IMR-90 (cell line): ENCODE results near the gene HAO2.

Experiments used
- MAZ ChIP-seq: IDR thresholded peaks from 2 replicates; pipeline ENCODE4 v1.6.1; 2012; ENCODE audit warnings: low read depth, mild to moderate bottlenecking, low read length, improper control_type of control experiment, moderate library complexity, borderline replicate concordance
- POLR2A ChIP-seq: IDR thresholded peaks from 2 replicates; pipeline ENCODE4 v1.6.1; 2012; ENCODE audit warnings: mild to moderate bottlenecking, low read depth, low read length
- RAD21 ChIP-seq: IDR thresholded peaks from 2 replicates; pipeline ENCODE4 v1.6.1; 2012; ENCODE audit warnings: low read length, improper control_type of control experiment
- RCOR1 ChIP-seq: IDR thresholded peaks from 2 replicates; pipeline ENCODE4 v1.6.1; 2012; ENCODE audit warnings: mild to moderate bottlenecking, low read length, improper control_type of control experiment; ENCODE audit not compliant: insufficient replicate concordance
- SMC3 ChIP-seq: fragments of 150-350 bp; IDR thresholded peaks from 2 replicates; pipeline ENCODE4 v1.6.1; 2016; ENCODE audit warnings: low read depth, mild to moderate bottlenecking, antibody characterized with exemption, low read length, moderate library complexity
- TF ChIP-seq, protein P1 (sequence below): conservative IDR thresholded peaks from 2 replicates; pipeline ENCODE4 v1.5.1; 2012; ENCODE audit warnings: mild to moderate bottlenecking, low read depth, low read length, improper control_type of control experiment

DNA sequence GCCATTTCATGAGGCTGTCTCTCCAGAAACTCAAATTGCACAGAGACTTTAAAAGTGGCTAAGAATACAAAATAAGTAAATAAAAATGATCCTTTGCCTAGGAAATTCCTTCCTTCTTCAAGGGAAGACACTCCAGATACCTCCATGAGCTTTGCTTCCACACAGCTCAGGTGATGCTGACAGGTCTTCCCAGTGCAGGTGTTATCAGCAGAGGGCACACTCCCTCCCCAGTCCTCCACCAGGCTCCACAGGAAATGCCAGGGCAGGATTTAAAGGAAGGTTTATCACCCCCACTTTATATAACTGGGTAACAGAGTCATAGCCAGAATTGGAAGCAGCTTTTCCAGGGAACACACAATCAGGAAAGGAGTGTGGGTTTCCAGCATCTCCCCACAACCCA is 52.1 kb downstream of the HAO2 start:
- no peak for TF ChIP-seq POLR2A
- TF ChIP-seq, protein P1, sequence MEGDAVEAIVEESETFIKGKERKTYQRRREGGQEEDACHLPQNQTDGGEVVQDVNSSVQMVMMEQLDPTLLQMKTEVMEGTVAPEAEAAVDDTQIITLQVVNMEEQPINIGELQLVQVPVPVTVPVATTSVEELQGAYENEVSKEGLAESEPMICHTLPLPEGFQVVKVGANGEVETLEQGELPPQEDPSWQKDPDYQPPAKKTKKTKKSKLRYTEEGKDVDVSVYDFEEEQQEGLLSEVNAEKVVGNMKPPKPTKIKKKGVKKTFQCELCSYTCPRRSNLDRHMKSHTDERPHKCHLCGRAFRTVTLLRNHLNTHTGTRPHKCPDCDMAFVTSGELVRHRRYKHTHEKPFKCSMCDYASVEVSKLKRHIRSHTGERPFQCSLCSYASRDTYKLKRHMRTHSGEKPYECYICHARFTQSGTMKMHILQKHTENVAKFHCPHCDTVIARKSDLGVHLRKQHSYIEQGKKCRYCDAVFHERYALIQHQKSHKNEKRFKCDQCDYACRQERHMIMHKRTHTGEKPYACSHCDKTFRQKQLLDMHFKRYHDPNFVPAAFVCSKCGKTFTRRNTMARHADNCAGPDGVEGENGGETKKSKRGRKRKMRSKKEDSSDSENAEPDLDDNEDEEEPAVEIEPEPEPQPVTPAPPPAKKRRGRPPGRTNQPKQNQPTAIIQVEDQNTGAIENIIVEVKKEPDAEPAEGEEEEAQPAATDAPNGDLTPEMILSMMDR: no peak
- no peak for TF ChIP-seq SMC3
- no peak for TF ChIP-seq MAZ
- no peak for TF ChIP-seq RCOR1
- no peak for TF ChIP-seq RAD21
